ENCODE results near the gene MID1.

MID1 gene

DNA sequence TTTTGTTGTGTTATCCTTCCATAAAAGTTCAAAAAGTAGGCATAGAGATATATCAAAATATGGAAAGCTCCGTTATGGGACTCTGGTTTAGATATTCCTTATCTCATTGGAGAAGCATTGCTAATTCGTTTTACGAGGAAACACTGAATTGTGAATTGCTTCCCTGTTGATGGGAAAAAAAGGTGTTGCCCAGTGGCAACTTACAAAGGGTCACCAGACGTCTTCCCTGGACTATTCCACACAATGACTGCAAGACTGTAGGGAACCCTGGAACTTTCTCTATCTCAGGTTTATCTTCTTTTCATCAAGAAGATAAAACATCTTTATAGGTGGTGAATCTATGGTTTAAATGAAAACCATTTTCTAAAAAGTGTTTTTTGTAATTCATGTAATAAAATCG lies 137.7 kb downstream of the MID1 start:
- FAIRE-seq = no peak

DNA sequence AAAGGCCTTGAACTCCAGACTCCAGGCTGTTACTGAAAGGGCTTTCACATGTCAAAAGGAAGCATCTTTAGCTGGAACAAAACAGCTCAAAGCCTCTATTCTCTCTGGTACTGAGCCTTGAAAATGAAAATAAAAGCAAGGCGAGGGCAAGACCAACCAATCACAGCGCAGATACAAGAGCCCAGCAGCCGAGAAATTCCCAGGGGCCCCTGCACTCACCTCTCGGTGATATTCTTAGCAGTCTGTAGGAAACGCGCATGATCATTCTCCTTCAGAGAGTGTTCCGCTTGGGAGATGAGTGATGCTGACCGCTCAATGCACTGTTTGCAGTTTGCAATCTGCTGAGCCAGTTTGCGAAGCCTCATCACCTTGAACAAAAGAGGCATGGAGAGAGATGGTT lies 138.1 kb downstream of the MID1 start:
- no peak for FAIRE-seq

DNA sequence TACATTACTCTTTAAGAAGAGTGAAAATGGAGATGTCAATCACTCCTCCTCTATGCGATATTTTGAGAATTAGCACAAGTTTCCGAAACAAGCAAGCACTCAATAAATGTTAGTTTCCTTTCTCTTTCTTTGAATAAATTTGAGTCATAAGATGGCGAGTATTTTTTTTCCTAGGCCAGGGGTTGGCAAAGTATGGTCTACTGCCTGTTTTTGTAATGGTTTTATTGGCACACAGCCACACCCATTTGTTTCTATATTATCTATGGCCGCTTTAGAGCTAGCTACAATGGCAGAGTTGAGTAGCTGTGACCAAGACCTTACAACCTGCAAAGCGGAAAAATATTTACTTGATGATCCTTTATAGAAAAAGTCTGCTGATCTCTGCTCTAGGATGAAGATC lies 139.5 kb downstream of the MID1 start:
- no peak for FAIRE-seq

DNA sequence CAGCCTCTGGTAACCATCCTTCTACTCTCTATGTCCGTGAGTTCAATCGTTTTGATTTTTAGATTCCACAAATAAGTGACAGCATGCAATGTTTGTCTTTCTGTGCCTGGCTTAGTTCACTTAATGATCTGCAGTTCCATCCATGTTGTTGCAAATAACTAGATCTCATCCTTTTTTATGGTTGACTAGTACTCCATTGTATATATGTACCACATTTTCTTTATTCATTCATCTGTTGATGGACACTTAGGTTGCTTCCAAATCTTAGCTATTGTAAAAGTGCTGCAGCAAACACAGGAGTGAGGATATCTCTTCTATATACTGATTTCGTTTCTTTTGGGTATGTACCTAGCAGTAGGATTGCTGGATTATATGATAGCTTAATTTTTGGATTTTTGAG lies 140.9 kb downstream of the MID1 start:
- FAIRE-seq = no peak

DNA sequence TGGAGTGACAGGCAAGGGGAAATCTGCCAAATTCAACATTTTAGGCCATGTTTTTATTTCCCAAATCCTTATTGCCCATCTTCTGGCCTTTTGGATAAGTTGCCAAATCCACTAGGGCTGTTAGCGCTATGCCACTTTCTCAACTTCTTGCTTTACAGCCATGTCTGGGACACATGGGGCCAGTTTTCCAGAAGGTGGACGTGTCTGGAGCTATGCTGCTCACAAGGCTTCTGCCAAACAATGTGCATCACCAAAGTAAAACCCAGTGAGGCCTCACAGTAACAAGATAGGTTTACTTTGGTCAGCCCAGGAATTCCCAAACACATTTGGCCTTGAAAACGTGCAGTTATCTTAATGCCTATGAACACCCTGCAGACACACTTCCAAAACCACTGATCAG lies 142.9 kb downstream of the MID1 start:
- no peak for FAIRE-seq

DNA sequence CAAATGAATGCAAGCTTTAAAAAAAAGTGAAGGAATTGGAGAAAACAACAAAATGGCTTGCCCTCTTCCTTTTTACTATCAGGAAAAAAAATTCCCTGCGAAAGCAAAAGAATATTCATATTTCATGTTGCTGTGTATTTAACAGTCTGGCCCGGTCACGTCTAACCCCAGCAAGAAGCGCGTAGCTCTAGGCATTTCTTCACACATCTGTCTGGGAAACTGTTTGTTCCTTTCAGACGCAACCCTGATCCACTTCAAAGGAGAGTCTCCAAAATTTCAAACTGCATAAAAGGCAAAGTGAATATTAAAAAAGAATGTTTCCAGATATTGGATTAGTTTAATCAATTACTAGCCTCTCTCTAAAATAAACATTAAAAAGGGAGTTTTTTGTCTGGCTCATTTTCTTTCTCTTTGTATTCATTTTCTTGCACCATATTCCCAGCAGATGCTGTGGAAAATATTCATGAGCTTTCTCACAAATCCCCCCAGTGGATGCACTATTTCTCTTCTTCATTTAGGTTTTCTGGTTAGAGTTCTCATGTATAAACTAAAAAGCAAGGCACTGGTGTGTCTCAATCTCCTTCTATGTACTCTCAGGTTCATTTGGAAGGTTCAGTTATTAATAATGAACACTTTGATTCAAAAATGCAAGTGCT lies 145.3 kb downstream of the MID1 start:
- peak; percentile 33 for FAIRE-seq

DNA sequence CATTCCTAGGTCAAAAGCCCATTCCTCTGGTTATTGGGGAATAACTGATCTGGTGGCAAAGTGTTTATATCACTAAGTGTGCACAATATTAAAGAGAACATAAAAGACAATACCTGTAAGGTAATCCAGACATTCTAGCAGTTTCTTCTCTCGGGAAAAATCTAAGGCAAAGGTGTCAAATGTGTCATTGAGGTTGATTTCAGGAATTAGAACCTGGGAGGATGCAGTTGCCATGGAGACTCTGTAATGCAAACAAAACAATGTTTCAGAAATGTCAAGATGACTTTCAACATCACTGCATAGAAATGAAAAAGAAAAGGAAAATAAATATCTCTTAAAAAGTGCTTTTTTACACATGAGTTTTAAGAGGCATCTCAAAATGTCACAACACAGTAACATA lies 145.9 kb downstream of the MID1 start:
- FAIRE-seq = peak; percentile 82

DNA sequence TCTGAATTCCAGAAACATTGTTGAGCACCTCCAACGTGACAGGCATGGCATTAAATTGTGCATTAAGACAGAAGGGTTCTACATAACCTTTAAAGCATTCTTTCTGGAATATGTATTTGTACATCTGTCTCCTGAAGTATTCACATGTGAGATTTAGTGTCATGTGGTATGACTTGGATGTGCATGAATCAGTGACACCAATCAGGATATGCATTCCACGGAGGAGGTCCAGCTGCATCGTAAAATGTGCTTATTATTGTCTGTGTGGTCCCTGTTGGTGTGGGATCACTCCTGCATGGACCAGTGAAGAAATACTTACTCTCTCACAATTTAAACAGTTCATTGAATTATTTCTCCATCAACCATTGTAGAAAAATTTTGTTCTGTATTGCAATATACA lies 149.0 kb downstream of the MID1 start:
- FAIRE-seq = no peak

DNA sequence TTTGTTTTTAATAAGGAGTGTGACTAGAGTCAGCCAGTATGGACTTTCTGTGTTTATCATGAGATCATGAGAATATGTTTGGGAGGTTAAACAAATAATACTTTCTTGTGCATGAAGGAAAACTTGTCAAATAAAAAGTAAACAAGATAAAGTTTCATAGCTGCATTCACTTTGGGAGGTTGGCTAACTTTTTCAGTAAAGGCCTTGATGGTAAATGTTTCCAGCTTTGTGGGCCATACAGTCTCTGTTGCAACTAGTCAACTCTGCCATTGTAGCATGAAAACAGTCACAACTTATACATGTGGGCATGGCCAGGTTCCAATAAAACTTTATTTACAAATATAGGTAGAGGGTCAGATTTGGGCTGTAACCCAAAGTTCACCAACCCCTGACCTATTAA lies 150.4 kb downstream of the MID1 start:
- FAIRE-seq = no peak

DNA sequence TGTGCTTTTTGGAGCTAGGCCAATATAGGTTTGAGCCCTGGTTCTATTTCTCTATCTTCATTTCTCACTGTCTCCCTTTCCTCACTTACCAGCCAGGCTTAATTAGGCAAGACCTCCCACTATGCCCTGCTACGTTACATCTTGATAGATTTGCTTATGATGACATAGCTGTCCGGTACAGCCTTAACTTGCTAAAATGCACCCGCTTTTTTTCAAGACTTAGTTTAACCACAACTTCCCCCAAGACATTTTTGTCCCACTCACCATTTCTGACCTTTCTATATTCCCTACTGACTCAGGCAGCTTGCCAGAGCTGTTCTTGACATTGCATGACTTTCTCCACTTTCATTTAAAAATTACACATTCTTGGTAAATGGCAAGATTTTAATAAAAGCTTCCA lies 152.6 kb downstream of the MID1 start:
- FAIRE-seq = no peak

DNA sequence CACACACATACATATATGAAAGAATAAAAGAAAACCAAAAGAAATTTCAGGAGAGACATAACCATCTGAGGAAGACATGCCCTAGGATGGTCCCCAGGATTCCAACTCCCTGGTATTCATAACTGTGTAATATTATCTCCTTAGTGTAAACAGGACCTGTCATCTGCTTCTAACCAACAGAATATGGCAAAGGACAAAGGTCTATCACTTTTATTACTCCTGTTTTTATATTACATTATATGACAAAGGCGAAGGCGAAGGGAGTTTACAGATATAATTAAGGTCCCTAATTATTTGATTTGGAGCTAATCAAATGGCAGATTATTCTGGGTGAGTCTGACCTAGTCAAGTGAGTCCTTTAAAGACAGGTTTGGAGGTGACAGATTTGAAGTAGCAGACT lies 155.1 kb downstream of the MID1 start:
- no peak for FAIRE-seq

DNA sequence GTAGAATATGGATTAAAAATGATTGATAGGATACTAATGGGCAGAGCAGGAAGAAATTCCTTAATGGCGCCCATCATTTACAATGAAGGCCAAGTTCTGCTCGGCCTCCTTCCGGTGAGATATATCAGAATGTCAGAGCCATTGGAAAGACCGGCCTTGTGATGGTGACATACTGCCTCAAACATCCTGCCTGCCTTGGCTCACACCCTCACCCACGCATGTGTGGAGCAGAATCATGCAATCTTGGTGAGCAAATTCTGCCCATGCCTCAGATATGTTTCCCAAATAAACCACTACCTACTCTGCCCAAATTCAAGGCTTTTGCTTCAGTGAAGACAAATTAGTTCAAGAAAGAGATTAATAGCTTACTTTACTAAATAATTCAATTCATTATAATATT lies 163.3 kb downstream of the MID1 start:
- FAIRE-seq = no peak

DNA sequence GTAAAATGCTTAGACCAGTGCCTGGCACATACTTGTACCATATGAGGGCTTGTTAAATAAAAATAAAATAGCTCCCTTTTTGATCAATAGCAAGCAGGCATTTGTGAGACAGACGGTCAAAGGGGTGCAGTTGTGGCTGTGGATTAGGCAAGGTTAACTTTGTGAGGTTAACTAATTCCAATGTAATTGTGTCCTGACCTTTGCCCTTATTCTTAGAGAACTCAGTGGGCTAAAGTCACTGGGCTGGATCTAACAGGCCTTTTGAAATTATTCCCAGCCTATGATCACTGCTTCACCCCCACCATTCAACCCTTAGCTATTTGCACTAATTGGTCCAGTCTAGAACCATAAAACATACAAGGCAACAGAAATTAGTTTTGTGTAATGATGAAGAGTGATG lies 166.4 kb downstream of the MID1 start:
- no peak for FAIRE-seq

DNA sequence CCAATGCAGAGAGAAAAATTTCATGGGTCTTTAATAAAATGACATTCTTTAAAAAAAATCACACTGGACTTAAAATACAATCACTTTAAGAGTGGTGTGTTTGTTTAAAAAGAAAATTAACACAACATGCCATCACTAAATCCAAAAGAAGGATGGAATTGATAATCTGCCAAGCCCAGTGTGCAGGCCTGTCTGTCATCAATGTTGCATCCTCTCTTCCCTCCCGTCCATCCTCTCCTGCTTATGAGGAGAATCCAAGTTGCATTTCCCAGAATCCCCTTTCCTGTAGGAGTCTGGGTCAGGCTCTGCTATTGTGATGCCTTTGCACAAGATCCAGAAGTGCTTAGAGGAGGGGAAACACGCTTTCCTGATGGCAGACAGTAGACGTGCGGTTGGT lies 169.4 kb downstream of the MID1 start:
- no peak for FAIRE-seq

DNA sequence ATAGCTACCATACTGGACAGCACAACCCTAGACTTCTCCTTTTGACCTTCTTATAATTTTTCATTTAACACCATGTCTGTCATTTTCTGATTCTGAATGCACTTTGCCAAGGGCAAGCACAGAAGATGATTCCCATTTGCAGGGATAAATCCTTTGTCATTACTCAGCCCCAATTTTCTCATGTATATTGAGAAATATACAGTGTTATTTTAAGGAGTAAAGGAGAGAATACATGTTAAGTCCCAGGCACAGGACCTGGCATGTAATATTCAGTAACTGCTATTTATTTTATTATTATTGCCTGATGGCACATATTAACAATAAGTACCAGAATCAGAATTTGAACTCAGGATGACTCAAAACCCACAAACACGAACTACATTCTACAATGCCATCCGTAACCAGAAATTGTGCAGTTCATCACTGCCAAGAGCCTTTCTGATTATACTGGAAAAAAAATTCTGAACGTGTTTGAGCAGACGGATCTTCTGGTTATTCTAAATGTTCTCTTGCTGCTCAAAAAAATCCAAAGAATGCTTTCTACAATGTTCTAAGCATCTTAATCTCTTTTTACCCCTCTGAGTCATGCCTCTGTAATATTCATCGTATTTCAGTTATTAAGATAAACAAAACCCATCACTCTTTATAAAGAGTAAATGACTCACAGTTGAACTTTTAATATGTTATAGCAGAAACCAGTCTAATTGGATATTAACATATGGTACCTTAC lies 170.0 kb downstream of the MID1 start:
- no peak for FAIRE-seq

DNA sequence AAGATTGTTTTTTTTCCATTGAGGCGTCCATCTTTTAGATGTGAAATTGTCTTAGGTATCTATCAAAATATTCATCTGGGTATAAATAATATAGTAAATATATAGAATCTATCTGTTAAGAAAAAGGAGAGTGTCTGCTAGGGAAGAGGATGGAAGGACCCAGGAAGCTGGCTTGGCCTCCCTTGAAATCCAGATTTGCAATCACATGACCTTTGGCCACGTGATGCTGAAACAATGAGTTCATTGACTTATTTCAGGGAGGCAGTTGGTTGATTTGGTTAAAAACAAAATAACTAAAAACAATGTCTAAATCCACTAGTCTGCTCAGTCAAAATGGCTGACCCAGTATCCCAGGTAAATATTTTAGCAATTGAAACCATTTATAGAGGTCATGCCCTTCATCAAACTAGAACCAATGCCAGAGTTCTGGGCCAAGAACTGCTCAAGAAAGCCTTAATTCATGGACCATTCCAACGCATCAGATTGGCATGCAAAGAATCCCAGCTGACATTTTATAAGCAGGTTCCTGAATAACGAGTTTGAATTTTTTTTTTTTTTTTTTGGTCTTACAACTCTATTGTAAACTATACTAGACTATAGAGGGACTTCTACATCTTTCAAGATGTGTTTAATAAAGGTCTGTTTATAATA lies 172.7 kb downstream of the MID1 start:
- FAIRE-seq = no peak

DNA sequence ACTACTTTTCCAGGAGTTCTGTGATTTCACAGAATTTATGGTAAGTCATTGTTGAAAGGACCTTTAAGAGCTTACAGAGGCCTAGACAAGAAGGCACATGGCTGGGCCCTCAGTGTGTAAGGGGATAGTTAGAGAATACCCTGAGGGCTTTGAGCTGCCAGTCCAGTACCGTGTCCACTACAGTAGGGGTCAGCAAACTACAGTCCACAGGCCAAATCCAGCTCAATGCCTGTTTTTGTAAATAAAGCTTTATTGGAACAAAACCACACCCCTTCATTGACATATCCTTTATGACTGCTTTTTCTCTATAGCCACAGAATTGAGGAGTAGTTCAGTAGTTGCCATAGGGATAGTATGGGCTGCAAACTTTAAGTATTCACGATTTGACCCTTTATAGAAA lies 176.2 kb downstream of the MID1 start:
- no peak for FAIRE-seq

DNA sequence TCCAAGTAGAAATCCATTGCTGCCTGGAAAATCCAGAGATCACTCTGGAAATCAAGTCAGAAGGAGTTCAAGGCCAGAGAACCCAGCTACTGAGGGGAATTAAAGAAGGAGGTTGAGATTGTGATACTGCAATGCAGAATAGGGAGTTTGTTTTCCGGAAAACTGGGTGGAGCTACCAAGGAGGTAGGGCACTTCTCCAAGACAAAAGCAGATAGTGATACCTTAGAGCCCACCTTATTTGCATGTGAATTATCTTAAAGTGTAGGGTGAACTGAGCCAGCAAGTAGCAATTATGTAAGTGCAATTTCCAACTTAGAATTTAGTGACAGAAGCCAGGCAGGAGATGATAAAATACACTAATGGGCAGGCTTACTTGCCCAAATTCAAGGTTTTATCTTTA lies 178.9 kb downstream of the MID1 start:
- no peak for FAIRE-seq

DNA sequence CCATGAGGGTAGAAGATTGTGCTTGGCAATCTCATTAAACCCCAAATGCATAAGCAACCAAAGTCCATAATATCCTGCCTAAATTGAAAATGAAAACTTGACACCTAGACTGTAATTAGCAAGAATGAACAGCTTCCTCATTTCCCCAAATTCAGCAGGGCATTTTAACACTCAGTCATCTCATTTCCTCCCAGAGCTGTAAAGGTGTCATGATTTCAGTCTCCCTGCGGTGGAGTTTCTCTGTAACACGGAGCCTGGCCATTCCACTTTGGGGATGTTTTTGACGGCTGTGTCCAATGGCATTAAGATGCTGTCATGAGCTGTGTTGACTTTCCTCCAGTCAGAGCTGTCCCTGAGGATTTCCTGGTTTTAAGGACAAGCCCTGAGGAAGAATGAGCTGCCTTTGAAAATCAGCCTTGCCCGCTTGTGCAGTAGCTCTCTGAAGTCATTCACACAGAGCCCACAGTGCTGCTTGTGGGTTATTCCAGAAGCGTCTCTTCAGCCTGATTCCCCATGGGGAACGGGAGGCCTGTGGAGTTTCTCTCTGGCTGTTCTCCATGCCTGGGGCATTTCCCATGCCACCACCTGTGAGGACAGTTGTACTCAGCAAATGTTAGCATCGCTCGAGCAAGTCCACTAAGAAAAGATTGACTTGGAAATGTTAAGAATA lies 187.0 kb downstream of the MID1 start:
- FAIRE-seq = no peak

DNA sequence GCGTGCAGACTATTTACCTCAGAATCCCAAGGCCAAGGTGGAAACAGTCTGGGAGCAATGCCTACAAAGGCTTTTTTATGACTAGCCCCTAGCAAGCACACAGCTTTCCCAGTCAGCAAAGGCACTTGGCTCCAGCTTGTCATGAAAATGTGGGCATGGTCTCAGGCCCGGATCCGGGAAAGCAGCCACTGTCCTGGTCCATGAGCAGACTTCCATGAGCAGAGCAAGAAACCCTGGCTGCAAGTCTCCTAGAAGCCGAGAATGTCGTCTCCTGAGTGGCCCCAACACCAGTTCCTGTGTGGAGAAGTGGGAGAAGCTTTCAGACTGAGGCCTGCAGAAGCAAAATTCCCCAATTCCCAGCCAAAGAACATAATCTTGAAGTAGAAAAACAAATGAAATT lies 190.5 kb downstream of the MID1 start:
- no peak for FAIRE-seq

DNA sequence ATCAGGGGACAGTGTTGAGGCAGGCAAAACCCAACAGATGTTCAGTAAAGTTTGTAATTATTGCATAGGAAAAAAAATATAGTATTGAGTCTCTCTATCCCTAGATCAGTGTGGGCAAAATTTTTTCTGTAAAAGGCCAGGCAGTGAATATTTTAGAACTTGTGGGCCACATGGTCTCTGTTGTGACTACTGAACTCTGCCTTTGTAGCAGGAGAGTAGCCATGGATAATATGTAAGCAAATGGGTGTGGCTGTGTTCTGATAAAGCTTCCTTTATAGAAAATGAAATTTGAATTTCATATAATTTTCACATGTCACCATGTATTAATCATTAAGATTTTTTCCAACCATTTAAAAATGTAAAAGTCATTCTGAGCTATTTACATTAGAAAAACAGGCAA lies 193.1 kb downstream of the MID1 start:
- no peak for FAIRE-seq

DNA sequence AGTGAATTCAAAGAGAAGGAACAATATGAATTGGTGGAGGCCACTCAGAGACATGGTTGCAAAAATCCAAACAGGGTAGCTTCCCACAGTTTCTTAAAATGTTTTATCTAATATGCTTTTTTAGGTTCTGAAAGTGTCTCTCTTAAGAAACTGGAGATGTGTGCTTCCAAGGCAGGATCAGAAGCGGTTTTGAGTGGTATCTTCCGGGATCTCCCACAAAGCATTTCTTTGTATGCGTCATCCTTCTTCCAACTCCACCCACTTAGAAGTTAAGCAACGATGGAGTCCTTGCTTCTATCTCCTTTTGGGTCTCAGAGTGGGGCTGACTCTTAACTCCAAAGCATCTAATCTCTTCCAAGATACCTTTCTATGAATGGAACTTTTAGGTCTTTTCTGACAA lies 196.7 kb downstream of the MID1 start:
- FAIRE-seq = no peak

DNA sequence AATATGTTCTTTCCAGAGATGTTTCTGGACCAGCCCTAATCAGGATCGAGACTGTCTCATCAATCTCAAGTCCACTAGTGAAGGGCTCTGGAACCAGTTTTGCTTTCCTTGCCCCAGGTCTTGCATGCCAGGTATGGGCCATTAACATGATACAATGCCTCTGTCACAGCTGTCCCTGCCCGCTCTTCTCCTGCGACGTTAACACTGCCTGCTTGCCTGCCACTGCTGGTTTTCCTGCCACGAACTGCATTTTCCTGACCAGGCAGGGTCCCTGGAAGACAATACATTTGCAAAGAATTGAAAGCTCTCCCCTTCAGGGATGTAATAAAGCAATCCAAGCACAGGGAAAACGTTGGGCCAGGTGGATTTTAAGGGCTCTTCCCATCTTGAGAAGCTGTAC lies 200.3 kb downstream of the MID1 start:
- FAIRE-seq = no peak

DNA sequence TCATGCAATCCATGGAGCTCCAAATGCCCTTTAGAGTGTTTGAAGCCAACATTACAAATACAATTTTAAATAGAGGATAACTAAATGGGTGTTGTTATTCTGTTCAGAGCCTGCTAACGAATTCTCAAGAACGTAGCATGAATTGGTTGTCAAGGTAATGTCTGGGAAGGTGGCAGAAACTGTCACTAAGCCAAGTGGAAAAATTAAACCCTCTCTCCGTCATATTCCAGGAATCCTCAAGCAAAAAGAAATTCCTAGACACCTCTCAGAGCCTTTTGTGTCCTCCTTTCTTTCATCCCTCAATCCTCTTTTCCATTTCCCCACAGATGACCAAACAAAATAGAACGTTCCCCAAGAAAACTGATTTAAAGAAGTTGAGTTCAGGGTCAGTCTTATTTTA lies 204.0 kb downstream of the MID1 start:
- FAIRE-seq = no peak

Data from endometrium (tissue), 2 donors.